Measurements from ENCODE around the gene KIFBP.
"Not testable (repeated sequence)": the region's sequence is repeated elsewhere in the genome, so short reads cannot be mapped to it uniquely, and the experiment has no call there.

Gene KIFBP, protein sequence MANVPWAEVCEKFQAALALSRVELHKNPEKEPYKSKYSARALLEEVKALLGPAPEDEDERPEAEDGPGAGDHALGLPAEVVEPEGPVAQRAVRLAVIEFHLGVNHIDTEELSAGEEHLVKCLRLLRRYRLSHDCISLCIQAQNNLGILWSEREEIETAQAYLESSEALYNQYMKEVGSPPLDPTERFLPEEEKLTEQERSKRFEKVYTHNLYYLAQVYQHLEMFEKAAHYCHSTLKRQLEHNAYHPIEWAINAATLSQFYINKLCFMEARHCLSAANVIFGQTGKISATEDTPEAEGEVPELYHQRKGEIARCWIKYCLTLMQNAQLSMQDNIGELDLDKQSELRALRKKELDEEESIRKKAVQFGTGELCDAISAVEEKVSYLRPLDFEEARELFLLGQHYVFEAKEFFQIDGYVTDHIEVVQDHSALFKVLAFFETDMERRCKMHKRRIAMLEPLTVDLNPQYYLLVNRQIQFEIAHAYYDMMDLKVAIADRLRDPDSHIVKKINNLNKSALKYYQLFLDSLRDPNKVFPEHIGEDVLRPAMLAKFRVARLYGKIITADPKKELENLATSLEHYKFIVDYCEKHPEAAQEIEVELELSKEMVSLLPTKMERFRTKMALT

DNA sequence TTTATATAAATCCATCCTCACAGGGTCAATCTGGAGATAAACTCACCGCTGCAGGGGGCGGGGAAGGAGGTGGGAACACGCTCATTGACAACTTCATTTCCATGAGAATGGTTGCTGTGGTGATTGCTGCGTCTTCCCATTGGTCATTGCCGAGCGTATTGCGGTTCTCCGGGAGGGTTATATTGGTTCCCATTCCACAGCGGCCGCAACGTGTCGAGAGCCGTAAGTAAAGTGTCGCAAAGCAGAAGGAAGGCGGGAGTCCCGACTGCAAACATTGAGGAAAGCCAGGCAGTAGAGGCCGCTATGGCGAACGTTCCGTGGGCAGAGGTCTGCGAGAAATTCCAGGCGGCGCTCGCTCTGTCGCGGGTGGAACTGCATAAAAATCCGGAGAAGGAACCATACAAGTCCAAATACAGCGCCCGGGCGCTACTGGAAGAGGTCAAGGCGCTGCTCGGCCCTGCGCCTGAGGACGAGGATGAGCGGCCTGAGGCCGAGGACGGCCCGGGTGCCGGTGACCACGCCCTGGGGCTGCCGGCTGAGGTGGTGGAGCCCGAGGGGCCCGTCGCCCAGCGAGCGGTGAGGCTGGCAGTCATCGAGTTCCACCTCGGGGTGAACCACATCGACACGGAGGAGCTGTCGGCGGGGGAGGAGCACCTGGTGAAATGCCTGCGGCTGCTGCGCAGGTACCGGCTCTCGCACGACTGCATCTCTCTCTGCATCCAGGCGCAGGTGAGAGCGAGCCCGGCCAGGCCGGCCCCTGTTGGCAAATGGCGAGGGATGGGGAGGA is at the start of gene KIFBP:
TSS of gene KIFBP (plus strand) at position 274 of the 787 bp plus-strand sequence. CDS start at position 304, 30 bp downstream.
- peak within 1 kb of the TSS; percentile 87 for H3K27ac ChIP-seq
- CTCF ChIA-PET: interaction anchor here (1.2 kb wide), 1 partner anchor 134 kb away, joined by 3 read pairs; no protein-coding TSS in a partner anchor
- POLR2A ChIA-PET (ENCODE audit: low non-redundant PET): no interaction called here
- peak; percentile 99 for DNase-seq (ENCODE audit: low spot score)
- peak; percentile 53 for TF ChIP-seq CTCF (conservative IDR thresholded peaks at IDR 0.05; ENCODE audit: low read depth)

- ChIA-PET CTCF (interaction anchor here (1.2 kb wide), 1 partner anchor 11 kb away, joined by 3 read pairs; no protein-coding TSS in a partner anchor), POLR2A (ENCODE audit: low non-redundant PET) (no interaction called here)
- no peak overlapping the region for H3K27ac ChIP-seq
- TF ChIP-seq CTCF (conservative IDR thresholded peaks at IDR 0.05; ENCODE audit: low read depth): no peak
- no peak for DNase-seq (ENCODE audit: low spot score)
Measured at GRCh38 chr10:68938884-68939283, 49.7 kb upstream of the KIFBP start.

DNA sequence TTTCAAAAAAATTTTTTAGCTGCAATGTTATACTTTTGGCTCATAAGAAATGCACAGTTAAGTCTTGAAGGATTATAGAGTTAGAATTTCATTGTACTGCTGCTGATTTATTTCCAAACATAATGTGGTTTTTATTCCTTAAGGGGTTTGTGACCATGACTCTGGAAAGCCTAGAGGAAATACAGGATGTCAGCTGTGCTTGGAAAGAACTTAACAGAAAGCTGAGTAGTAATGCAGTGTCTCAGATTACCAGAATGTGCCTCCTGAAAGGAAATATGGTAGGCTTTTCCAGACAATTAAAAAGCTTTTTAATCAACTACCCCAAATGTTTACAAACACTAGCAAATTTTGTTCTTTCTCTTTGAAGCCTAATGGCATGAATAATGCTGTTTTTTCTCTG is 47.7 kb upstream of the KIFBP start:
- CTCF ChIA-PET: interaction anchor here (0.6 kb wide), 1 partner anchor 1111 kb away, joined by 3 read pairs; no protein-coding TSS in a partner anchor

DNA sequence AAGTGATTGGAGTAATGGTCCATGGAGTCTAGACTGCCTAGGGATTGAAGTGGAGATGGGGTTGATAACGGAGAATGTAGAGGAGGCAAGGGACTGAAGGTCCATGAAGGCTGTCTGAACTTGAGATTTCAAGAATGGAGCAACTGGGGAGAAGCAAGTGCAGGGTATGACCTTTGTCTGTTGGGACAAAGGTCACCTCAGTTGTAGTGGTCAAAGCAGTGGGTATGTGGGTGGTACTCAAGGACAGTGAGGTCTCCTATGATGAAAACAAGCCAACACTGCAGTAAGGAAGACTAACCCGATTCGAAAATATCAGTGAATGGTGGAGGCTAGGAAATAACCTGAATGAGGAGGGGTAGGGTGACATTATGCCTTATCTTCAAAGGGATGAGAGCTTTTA is 38.0 kb upstream of the KIFBP start:
- ChIA-PET POLR2A (ENCODE audit: low non-redundant PET) (no interaction called here), CTCF (no interaction called here)
- DNase-seq (ENCODE audit: low spot score): no peak
- no peak for TF ChIP-seq CTCF (conservative IDR thresholded peaks at IDR 0.05; ENCODE audit: low read depth)
- H3K27ac ChIP-seq: no peak overlapping the region

More for the DNA sequence above, 47.7 kb upstream of the KIFBP start:
- not testable (repeated sequence) for DNase-seq (ENCODE audit: low spot score); H3K27ac ChIP-seq
- POLR2A ChIA-PET (ENCODE audit: low non-redundant PET): interaction anchor here (0.6 kb wide), 1 partner anchor 27 kb away, joined by 5 read pairs; no protein-coding TSS in a partner anchor

GRCh38 chr10:68954904-68955303 is 33.7 kb upstream of the KIFBP start:
- H3K27ac ChIP-seq: peak overlapping the region; percentile 82
- DNase-seq (ENCODE audit: low spot score): no peak
- POLR2A ChIA-PET (ENCODE audit: low non-redundant PET): no interaction called here
- CTCF ChIA-PET: interaction anchor here (0.6 to 1.5 kb wide), 7 partner anchors 11 to 548 kb away, joined by 3 to 4 read pairs (median 3); no protein-coding TSS in a partner anchor
- TF ChIP-seq CTCF (conservative IDR thresholded peaks at IDR 0.05; ENCODE audit: low read depth): no peak

GRCh38 chr10:68955355-68955831 is 33.2 kb upstream of the KIFBP start:
- ChIA-PET POLR2A (ENCODE audit: low non-redundant PET) (interaction anchor here (0.6 kb wide), 3 partner anchors 55 to 548 kb away, joined by 4 to 9 read pairs (median 5); partner anchors contain the start of gene DDX50), CTCF (interaction anchor here (0.6 to 1.5 kb wide), 8 partner anchors 12 to 1463 kb away, joined by 3 to 7 read pairs (median 3); partner anchors contain the start of gene ATOH7)
- DNase-seq (ENCODE audit: low spot score): no peak
- no peak for TF ChIP-seq CTCF (conservative IDR thresholded peaks at IDR 0.05; ENCODE audit: low read depth)
- H3K27ac ChIP-seq: peak overlapping the region; percentile 82
